SK-N-SH treated with all-trans-retinoic acid at 6 μM for 48 hours (cell line): ENCODE data around the gene BMPR2.
"Not testable (repeated sequence)": the region's sequence is repeated elsewhere in the genome, so short reads cannot be mapped to it uniquely, and the experiment has no call there.

Experiments used
- ATAC-seq: fragments of 200-7000 bp; cut with Tn5 transposase; 3 replicates; pipeline ENCODE4 v1.9.1; 2020; ENCODE audit warnings: mild to moderate bottlenecking, moderate library complexity
- ARNTL ChIP-seq: fragments of 450-650 bp; formaldehyde crosslinking; IDR thresholded peaks from 2 replicates; pipeline ENCODE4 v1.5.0; 2020; ENCODE audit warnings: low read depth, mild to moderate bottlenecking, moderate library complexity, borderline replicate concordance
- CSDC2 ChIP-seq: fragments of 250-450 bp; sonication (Bioruptor Pico); IDR thresholded peaks from 2 replicates; pipeline ENCODE4 v1.5.0; 2020; ENCODE audit warnings: mild to moderate bottlenecking, moderate library complexity
- ESRRG ChIP-seq: fragments of 250-450 bp; sonication (Bioruptor Pico); IDR thresholded peaks from 2 replicates; pipeline ENCODE4 v1.6.1; 2021; ENCODE audit warnings: mild to moderate bottlenecking
- GLIS3 ChIP-seq: fragments of 250-450 bp; sonication (Bioruptor Pico); IDR thresholded peaks from 2 replicates; pipeline ENCODE4 v1.5.0; 2020; ENCODE audit warnings: mild to moderate bottlenecking, moderate library complexity
- ISL1 ChIP-seq: fragments of 250-450 bp; sonication (Bioruptor Pico); IDR thresholded peaks from 2 replicates; pipeline ENCODE4 v2.1.2; 2022; ENCODE audit warnings: mild to moderate bottlenecking, moderate library complexity
- OSR1 ChIP-seq: fragments of 250-450 bp; sonication (Bioruptor Pico); IDR thresholded peaks from 2 replicates; pipeline ENCODE4 v1.8.0; 2022; ENCODE audit warnings: moderate library complexity, mild to moderate bottlenecking, inconsistent platforms
- RARB ChIP-seq: fragments of 250-450 bp; sonication (Bioruptor Pico); IDR thresholded peaks from 2 replicates; pipeline ENCODE4 v1.8.0; 2021; ENCODE audit warnings: mild to moderate bottlenecking, moderate library complexity
- SNAI2 ChIP-seq: fragments of 250-450 bp; sonication (Bioruptor Pico); IDR thresholded peaks from 2 replicates; pipeline ENCODE4 v1.5.0; 2020; ENCODE audit warnings: mild to moderate bottlenecking, moderate library complexity
- TOX ChIP-seq: fragments of 250-450 bp; sonication (Bioruptor Pico); IDR thresholded peaks from 2 replicates; pipeline ENCODE4 v1.8.0; 2021; ENCODE audit warnings: mild to moderate bottlenecking, moderate library complexity, borderline replicate concordance
- ZC3H10 ChIP-seq: fragments of 250-450 bp; sonication (Bioruptor Pico); IDR thresholded peaks from 2 replicates; pipeline ENCODE4 v1.5.1; 2021; ENCODE audit warnings: mild to moderate bottlenecking, moderate library complexity
- ZFP3 ChIP-seq: fragments of 250-450 bp; sonication (Bioruptor Pico); IDR thresholded peaks from 2 replicates; pipeline ENCODE4 v1.5.0; 2020; ENCODE audit warnings: mild to moderate bottlenecking, moderate library complexity
- ZFP30 ChIP-seq: fragments of 450-650 bp; formaldehyde crosslinking; IDR thresholded peaks from 2 replicates; pipeline ENCODE4 v1.5.0; 2022; ENCODE audit warnings: mild to moderate bottlenecking, moderate library complexity
- ZNF565 ChIP-seq: fragments of 450-650 bp; formaldehyde crosslinking; conservative IDR thresholded peaks from 2 replicates; pipeline ENCODE4 v1.5.0; 2020; ENCODE audit warnings: low read depth, mild to moderate bottlenecking, moderate library complexity
- ZNF70 ChIP-seq: fragments of 450-650 bp; formaldehyde crosslinking; IDR thresholded peaks from 2 replicates; pipeline ENCODE4 v1.5.0; 2020; ENCODE audit warnings: mild to moderate bottlenecking, moderate library complexity
- ZNF8 ChIP-seq: fragments of 450-650 bp; formaldehyde crosslinking; IDR thresholded peaks from 2 replicates; pipeline ENCODE4 v1.5.0; 2020; ENCODE audit warnings: mild to moderate bottlenecking, moderate library complexity
- TF ChIP-seq, protein P1 (sequence below): fragments of 250-450 bp; sonication (Bioruptor Pico); IDR thresholded peaks from 2 replicates; pipeline ENCODE4 v1.5.1; 2021; ENCODE audit warnings: mild to moderate bottlenecking, moderate library complexity
- TF ChIP-seq, protein P2 (sequence below): fragments of 250-450 bp; sonication (Bioruptor Pico); IDR thresholded peaks from 2 replicates; pipeline ENCODE4 v1.5.0; 2020; ENCODE audit warnings: mild to moderate bottlenecking, moderate library complexity
- TF ChIP-seq, protein P3 (sequence below): fragments of 250-450 bp; sonication (Bioruptor Pico); IDR thresholded peaks from 2 replicates; pipeline ENCODE4 v1.8.0; 2021; ENCODE audit warnings: low read depth, mild to moderate bottlenecking, moderate library complexity, borderline replicate concordance
- TF ChIP-seq, protein P4 (sequence below): fragments of 250-450 bp; sonication (Bioruptor Pico); IDR thresholded peaks from 2 replicates; pipeline ENCODE4 v1.8.0; 2020; ENCODE audit warnings: mild to moderate bottlenecking, moderate library complexity, borderline replicate concordance
- TF ChIP-seq, protein P5 (sequence below): fragments of 250-450 bp; sonication (Bioruptor Pico); IDR thresholded peaks from 2 replicates; pipeline ENCODE4 v1.5.1; 2020; ENCODE audit warnings: low read depth, mild to moderate bottlenecking, moderate library complexity

BMPR2 gene

DNA sequence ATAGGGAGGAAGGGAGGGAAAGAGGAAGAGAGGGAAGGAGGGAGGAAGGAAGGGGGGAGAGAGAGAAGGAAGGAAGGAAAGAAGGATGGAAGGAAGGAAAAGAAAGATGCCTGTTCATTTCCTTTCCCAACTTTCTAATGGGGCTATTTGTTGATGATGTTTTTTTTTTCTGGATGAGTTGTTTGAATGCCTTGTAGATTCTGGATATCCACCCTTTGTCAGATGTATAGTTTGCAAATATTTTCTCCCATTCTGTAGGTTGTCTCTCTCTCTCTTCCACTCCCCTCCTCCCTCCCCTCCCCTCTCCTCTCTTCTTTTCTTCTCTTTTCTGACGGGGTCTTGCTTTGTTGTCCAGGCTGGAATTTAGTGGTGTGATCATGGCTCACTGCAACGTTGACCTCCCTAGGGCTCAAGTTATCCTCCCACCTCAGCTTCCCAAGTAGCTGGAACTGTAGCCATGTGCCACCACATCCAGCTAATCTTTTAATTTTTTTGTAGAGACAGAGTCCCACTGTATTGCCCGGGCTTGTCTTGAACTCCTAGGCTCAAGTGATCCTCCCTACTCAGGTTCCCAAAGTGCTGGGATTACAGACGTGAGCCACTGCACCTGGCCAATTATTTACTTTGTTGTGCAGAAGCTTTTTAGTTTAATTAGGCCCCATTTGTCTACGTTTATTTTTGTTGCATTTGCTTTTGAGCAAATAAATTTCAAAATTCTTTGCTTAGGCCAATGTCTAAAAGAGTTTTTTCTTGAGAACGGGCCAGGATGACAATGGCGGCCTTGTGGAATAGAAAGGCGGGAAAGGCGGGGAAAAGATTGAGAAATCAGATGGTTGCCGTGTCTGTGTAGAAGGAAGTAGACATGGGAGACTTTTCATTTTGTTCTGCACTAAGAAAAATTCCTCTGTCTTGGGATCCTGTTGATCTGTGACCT lies 201.4 kb downstream of the BMPR2 start:
- no peak for ATAC-seq
- TF ChIP-seq RARB (CRISPR knock-in tag) (no peak), OSR1 (no peak), GLIS3 (no peak), ZNF70 (CRISPR knock-in tag) (no peak), SNAI2 (CRISPR knock-in tag) (no peak), ZNF565 (no peak), TOX (CRISPR knock-in tag) (no peak), ZFP3 (CRISPR knock-in tag) (no peak), ZC3H10 (CRISPR knock-in tag) (no peak), ISL1 (CRISPR knock-in tag) (no peak), ARNTL (no peak)
- TF ChIP-seq, protein P1, sequence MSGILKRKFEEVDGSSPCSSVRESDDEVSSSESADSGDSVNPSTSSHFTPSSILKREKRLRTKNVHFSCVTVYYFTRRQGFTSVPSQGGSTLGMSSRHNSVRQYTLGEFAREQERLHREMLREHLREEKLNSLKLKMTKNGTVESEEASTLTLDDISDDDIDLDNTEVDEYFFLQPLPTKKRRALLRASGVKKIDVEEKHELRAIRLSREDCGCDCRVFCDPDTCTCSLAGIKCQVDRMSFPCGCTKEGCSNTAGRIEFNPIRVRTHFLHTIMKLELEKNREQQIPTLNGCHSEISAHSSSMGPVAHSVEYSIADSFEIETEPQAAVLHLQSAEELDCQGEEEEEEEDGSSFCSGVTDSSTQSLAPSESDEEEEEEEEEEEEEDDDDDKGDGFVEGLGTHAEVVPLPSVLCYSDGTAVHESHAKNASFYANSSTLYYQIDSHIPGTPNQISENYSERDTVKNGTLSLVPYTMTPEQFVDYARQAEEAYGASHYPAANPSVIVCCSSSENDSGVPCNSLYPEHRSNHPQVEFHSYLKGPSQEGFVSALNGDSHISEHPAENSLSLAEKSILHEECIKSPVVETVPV, result no peak
- TF ChIP-seq, protein P2, sequence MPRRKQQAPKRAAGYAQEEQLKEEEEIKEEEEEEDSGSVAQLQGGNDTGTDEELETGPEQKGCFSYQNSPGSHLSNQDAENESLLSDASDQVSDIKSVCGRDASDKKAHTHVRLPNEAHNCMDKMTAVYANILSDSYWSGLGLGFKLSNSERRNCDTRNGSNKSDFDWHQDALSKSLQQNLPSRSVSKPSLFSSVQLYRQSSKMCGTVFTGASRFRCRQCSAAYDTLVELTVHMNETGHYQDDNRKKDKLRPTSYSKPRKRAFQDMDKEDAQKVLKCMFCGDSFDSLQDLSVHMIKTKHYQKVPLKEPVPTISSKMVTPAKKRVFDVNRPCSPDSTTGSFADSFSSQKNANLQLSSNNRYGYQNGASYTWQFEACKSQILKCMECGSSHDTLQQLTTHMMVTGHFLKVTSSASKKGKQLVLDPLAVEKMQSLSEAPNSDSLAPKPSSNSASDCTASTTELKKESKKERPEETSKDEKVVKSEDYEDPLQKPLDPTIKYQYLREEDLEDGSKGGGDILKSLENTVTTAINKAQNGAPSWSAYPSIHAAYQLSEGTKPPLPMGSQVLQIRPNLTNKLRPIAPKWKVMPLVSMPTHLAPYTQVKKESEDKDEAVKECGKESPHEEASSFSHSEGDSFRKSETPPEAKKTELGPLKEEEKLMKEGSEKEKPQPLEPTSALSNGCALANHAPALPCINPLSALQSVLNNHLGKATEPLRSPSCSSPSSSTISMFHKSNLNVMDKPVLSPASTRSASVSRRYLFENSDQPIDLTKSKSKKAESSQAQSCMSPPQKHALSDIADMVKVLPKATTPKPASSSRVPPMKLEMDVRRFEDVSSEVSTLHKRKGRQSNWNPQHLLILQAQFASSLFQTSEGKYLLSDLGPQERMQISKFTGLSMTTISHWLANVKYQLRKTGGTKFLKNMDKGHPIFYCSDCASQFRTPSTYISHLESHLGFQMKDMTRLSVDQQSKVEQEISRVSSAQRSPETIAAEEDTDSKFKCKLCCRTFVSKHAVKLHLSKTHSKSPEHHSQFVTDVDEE, result no peak
- TF ChIP-seq, protein P3, sequence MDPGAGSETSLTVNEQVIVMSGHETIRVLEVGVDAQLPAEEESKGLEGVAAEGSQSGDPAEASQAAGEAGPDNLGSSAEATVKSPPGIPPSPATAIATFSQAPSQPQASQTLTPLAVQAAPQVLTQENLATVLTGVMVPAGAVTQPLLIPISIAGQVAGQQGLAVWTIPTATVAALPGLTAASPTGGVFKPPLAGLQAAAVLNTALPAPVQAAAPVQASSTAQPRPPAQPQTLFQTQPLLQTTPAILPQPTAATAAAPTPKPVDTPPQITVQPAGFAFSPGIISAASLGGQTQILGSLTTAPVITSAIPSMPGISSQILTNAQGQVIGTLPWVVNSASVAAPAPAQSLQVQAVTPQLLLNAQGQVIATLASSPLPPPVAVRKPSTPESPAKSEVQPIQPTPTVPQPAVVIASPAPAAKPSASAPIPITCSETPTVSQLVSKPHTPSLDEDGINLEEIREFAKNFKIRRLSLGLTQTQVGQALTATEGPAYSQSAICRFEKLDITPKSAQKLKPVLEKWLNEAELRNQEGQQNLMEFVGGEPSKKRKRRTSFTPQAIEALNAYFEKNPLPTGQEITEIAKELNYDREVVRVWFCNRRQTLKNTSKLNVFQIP (CRISPR knock-in tag), result no peak
- TF ChIP-seq, all 23 proteins: peak for 0

DNA sequence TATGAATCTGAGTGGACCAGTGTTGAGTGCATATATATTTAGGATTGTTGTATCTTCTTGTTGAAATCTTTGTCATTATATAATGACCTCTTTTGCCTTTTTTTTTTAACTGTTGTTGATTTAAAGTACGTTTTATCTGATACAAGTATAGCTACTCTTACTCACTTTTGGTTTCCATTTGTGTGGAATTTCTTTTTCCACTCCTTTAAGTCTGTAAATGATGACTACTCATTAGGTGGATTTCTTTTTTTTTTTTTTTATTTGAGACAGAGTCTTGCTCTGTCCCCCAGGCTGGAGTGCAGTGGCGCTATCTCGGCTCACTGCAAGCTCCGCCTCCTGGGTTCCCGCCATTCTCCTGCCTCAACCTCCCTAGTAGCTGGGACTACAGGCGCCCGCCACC lies 206.7 kb downstream of the BMPR2 start:
- not testable (repeated sequence) for ATAC-seq

DNA sequence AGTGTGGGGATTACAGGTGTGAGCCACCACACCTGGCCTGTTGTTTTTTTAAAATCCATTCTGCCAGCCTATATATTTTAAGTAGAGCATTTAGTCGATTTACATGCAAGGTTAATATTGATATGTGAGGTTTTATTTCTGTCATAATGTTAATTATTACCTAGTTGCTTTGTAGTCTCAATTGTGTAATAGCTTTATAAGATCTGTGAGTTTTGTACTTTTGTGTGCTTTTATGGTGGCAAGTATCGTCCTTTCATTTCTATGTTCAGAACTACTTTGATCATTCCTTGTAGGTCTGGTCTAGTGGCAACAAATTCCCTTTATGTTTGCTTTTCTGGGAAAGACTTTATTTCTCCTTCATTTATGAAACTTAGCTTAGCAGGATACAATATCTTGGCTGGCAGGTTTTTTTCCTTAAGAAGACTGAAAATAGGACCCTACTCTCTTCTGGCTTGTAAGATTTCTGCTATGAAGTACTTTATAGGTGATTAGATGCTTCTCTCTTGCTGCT lies 207.6 kb downstream of the BMPR2 start:
- TF ChIP-seq CSDC2 (CRISPR knock-in tag), result no peak
- no peak for TF ChIP-seq GLIS3
- no peak for TF ChIP-seq ZNF70 (CRISPR knock-in tag)
- TF ChIP-seq TOX (CRISPR knock-in tag), result no peak
- TF ChIP-seq ESRRG (CRISPR knock-in tag), result no peak
- no peak for TF ChIP-seq RARB (CRISPR knock-in tag)
- TF ChIP-seq ARNTL, result no peak
- no peak for TF ChIP-seq ZNF565
- no peak for TF ChIP-seq ZNF8 (CRISPR knock-in tag)
- TF ChIP-seq, protein P4, sequence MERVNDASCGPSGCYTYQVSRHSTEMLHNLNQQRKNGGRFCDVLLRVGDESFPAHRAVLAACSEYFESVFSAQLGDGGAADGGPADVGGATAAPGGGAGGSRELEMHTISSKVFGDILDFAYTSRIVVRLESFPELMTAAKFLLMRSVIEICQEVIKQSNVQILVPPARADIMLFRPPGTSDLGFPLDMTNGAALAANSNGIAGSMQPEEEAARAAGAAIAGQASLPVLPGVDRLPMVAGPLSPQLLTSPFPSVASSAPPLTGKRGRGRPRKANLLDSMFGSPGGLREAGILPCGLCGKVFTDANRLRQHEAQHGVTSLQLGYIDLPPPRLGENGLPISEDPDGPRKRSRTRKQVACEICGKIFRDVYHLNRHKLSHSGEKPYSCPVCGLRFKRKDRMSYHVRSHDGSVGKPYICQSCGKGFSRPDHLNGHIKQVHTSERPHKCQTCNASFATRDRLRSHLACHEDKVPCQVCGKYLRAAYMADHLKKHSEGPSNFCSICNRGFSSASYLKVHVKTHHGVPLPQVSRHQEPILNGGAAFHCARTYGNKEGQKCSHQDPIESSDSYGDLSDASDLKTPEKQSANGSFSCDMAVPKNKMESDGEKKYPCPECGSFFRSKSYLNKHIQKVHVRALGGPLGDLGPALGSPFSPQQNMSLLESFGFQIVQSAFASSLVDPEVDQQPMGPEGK, result no peak
- ATAC-seq, result no peak

DNA sequence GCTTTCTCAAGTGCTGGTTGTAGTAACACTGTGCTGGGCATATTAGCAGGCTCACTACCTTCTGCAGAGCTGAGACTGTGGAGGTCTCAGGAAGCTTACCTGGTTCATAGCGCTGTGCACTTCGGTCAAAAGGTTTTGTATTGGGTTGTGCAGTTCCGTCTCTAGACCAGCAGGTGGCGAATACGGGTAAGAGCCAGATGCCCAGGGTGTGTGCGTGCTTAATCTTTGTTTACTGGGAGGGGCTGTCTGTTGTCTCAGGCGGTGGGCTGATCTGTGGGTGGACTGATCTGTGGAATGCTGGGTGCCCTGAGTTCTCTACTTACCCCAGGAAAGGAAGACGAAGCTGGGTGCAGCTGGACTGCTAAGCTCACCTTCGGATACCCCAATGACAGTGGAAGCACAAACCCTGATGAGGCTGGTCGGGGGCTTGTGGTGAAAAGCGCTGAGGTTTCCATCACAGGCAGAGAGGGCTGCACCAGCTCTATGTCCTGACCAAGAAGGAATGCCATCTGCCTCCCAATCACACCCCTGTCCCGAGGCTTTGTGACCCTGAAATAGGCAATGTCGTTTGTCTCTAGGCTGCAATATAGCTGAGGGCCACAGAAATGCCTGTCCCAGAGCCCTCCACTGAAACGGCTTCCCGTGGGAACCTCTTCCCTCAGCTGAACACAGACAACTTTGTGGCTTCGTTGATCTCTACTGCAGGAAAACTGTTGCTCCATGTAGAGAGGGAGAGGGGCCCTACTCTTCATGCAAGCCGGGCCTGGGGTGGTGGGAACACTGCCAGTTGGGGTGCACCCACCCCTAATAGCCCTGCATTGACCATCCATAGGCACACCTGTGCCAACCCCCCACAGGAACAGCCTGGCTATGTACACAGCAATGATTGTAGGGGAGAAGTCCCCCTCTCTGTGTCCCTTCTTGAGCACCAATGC lies 212.8 kb downstream of the BMPR2 start:
- ATAC-seq, result peak; percentile 97
- TF ChIP-seq, protein P5, sequence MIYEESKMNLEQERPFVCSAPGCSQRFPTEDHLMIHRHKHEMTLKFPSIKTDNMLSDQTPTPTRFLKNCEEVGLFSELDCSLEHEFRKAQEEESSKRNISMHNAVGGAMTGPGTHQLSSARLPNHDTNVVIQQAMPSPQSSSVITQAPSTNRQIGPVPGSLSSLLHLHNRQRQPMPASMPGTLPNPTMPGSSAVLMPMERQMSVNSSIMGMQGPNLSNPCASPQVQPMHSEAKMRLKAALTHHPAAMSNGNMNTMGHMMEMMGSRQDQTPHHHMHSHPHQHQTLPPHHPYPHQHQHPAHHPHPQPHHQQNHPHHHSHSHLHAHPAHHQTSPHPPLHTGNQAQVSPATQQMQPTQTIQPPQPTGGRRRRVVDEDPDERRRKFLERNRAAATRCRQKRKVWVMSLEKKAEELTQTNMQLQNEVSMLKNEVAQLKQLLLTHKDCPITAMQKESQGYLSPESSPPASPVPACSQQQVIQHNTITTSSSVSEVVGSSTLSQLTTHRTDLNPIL (CRISPR knock-in tag), result no peak
- TF ChIP-seq ISL1 (CRISPR knock-in tag) (no peak), TOX (CRISPR knock-in tag) (no peak), ARNTL (no peak), ZNF8 (CRISPR knock-in tag) (no peak), ZFP3 (CRISPR knock-in tag) (no peak), ZC3H10 (CRISPR knock-in tag) (no peak), ZFP30 (no peak)
- TF ChIP-seq, protein P2, result no peak
